Tongue (tissue), 2 donors: Measurements from ENCODE around the gene ITGA2B. TPM values are rescaled to one million over a fixed set of nuclear protein-coding genes. Genes with fewer than 3 reads are reported as not detected.
"Not testable (repeated sequence)": the region's sequence is repeated elsewhere in the genome, so short reads cannot be mapped to it uniquely, and the experiment has no call there.

Source experiments
- DNase-seq: peaks from one replicate; pipeline ENCODE4 v3.0.0-alpha.2; 2015
- total RNA-seq: library from RNA; depleted of rRNA; stranded (reverse); fragments of >200 nt; gene quantifications from one replicate; pipeline ENCODE4 v1.2.3, GENCODE V29; 2014

The ITGA2B gene
- total RNA-seq, 1 donor from 2014 or later, result 3.8 TPM

DNA sequence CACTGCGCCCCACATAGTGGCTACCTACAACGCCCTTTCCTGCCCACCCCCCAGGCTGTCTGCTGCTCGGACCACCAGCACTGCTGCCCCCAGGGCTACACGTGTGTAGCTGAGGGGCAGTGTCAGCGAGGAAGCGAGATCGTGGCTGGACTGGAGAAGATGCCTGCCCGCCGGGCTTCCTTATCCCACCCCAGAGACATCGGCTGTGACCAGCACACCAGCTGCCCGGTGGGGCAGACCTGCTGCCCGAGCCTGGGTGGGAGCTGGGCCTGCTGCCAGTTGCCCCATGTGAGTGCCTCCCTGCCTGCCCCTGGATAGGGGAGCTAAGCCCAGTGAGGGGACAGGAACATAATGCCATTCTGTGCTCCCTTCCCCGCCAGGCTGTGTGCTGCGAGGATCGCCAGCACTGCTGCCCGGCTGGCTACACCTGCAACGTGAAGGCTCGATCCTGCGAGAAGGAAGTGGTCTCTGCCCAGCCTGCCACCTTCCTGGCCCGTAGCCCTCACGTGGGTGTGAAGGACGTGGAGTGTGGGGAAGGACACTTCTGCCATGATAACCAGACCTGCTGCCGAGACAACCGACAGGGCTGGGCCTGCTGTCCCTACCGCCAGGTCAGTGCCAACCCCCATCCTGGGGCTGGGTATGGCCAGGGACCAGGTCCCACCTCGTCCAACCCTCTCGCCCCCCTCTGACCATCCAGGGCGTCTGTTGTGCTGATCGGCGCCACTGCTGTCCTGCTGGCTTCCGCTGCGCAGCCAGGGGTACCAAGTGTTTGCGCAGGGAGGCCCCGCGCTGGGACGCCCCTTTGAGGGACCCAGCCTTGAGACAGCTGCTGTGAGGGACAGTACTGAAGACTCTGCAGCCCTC, 37.3 kb downstream of the ITGA2B start:
- DNase-seq, result peak; percentile 10

DNA sequence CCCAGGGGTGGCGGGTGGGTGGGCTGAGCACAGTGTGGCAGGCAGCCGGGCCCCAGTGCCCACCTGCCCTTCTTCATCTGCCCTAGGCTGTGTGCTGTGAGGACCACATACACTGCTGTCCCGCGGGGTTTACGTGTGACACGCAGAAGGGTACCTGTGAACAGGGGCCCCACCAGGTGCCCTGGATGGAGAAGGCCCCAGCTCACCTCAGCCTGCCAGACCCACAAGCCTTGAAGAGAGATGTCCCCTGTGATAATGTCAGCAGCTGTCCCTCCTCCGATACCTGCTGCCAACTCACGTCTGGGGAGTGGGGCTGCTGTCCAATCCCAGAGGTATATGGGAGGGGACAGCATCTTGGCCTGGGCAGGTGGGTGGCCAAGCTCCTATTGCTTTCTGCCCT, 38.0 kb downstream of the ITGA2B start:
- no peak for DNase-seq

DNA sequence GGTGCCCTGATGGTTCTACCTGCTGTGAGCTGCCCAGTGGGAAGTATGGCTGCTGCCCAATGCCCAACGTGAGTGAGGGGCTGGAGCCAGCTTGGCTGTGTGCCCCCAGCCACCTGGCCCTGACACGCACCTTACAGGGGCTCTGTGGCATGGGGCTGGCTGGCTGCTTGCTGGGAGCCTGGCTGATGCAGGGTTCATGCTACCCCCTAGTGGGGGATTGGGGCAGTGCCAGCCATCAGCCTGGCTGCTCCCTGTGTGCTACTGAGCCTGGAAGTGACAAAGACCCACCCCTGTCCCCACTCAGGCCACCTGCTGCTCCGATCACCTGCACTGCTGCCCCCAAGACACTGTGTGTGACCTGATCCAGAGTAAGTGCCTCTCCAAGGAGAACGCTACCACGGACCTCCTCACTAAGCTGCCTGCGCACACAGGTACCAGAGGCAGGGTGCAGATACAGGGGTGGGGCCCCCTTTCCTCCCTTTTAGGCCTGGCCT, 38.7 kb downstream of the ITGA2B start:
- DNase-seq, result peak; percentile 79

DNA sequence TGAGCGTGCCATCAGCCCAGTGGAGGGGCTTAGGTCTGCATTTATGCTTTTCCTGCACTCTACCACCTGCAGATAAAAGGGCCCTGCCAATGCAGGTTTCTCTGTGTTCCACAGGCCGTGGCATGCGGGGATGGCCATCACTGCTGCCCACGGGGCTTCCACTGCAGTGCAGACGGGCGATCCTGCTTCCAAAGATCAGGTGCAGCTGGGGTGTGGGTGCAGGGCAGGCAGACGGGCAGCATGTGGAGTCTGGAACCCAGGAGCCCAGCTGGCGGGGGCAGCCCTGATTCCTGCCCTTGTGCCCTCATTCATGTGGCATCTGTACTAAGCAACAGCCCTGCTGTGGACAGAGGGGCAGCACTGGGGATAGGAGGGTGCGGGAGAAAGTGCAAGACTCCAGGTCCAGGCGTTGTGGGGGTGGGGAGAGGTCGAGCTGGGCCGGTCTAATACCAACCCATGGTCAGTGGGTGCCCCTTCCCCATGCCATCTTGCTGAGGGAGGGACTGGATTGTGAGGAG, 39.8 kb downstream of the ITGA2B start:
- no peak for DNase-seq

- no peak for DNase-seq
Observed at GRCh38 chr17:44348988-44349364, 40.5 kb downstream of the ITGA2B start.

- no peak for DNase-seq
Observed at GRCh38 chr17:44348234-44348987, 41.0 kb downstream of the ITGA2B start.

- not testable (repeated sequence) for DNase-seq
Observed at GRCh38 chr17:44347206-44348055, 42.0 kb downstream of the ITGA2B start.

GRCh38 chr17:44346064-44346844, 43.2 kb downstream of the ITGA2B start:
- no peak for DNase-seq

DNA sequence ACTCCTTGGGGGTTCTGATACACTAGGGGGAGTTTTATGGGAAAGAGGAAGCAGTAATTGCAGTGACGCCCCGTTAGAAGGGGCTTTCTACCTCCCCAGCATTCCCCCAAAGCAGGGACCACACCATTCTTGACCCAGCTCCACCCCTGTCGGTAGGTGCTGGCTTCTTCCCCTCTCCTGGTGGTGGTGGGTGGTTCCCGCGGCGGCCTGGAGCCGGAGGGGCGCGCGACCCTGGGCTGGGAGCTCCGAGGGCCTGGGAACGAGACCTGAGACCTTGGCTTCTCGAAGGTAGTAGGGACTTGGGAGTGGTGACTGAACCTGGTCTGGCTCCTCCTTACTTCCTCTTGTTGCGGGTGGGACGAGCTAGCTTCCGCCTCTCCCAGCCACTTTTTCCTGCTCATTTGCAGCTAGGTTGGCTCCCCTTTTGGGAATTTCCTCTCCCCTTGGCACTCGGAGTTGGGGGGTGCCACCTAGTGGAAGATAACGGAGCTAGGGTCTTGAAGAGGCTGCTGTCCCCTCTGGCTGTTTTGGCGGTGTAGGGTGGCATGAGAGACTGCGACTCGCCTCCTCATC, 43.9 kb downstream of the ITGA2B start:
- DNase-seq, result peak; percentile 83

DNA sequence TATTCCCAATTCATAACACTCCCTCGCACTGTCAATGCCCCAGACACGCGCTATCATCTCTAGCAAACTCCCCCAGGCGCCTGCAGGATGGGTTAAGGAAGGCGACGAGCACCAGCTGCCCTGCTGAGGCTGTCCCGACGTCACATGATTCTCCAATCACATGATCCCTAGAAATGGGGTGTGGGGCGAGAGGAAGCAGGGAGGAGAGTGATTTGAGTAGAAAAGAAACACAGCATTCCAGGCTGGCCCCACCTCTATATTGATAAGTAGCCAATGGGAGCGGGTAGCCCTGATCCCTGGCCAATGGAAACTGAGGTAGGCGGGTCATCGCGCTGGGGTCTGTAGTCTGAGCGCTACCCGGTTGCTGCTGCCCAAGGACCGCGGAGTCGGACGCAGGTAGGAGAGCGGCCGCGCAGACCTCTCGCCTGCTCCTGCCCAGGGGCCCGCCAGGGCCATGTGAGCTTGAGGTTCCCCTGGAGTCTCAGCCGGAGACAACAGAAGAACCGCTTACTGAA, 44.5 kb downstream of the ITGA2B start, which contains the start of gene GRN:
Gene GRN, plus strand, starts transcription at position 364 of the 515 bp plus-strand sequence. CDS start 3,863 bp downstream, outside the sequence.
- DNase-seq, result peak; percentile 100

- no peak for DNase-seq
Observed at GRCh38 chr17:44343510-44344209, 45.8 kb downstream of the ITGA2B start.

GRCh38 chr17:44340553-44340952, 48.9 kb downstream of the ITGA2B start:
- peak; percentile 43 for DNase-seq

DNA sequence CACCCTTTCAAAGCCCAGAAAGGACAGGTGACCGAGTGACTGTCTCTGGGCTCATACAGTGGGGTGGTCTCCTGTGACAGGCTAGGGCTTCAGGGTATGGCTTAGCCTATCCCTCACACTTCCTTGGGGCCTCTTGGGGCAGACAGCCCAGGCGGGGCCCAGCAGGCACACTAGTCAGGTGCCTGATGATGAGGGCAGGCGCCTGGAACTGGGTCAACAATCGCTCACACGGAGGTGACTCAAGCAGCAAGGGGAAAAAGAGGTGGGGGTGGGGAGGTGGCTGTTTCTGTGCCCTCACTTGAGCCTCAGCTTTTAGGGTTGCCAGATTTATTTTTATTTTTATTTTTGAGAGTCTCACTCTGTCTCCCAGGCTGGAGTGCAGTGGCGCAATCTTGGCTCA, 50.7 kb downstream of the ITGA2B start:
- no peak for DNase-seq

DNA sequence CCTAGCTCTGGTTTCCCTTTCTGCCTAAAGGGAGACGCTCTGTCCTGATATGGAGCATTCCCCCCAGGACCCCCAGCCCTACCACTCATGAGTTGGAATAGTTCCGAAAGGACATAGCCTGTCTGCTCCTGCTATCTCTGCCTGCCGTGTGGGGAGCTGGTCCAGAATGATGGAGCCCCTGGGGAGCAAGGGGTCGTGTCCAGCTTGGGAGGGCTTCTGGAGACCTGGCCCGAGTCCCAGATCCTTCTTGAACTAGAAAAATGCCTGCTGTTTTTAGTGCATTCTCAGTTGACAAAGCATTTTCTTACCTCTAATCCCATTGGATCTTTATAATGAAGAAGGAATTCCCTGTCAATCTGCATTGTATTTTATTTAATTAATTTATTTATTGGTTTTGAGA, 53.5 kb downstream of the ITGA2B start:
- no peak for DNase-seq

GRCh38 chr17:44335564-44335963, 53.9 kb downstream of the ITGA2B start:
- no peak for DNase-seq

DNA sequence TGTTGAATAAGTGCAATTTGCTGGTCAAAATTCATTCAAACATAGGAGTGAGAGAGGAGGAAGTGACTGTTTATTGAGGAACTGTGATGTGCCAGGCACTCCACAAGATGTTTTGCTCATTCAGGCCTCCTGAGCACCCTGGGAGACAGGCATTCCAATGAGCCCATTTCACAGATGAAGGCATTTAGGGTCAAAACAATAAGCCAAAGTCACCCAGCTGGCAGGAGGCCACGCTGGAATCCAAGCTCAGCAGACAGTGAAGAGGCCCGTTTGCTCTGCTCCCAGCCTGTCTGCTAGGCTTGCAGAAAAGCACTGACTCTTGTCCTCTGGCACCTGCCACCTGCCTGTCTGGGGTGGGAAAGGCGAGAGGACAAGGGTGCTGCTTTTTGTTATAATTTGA, 54.7 kb downstream of the ITGA2B start:
- DNase-seq, result no peak

- DNase-seq, result no peak
Observed at GRCh38 chr17:44334315-44334714, 55.1 kb downstream of the ITGA2B start.

DNA sequence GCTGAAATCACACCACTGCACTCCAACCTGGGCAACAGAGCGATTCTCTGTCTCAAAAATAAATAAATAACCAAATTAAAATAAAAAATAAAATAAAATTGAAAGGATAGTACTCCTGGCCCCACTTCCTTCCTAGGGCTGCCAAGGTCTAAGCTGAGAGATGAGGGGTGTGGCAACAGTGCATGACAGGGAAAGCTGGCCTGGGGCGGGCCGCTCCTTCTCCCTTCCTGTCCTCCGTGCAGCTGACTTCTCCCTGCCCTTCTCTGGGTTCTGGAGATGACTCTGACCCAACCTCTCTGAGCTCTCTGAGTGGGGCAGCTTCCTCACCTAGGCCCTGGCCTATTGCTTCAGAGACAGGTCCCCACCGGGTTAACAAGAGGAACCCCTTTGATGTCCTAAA, 56.1 kb downstream of the ITGA2B start:
- DNase-seq, result no peak

- DNase-seq, result peak; percentile 91
Observed at GRCh38 chr17:44331249-44331760, 58.1 kb downstream of the ITGA2B start.

DNA sequence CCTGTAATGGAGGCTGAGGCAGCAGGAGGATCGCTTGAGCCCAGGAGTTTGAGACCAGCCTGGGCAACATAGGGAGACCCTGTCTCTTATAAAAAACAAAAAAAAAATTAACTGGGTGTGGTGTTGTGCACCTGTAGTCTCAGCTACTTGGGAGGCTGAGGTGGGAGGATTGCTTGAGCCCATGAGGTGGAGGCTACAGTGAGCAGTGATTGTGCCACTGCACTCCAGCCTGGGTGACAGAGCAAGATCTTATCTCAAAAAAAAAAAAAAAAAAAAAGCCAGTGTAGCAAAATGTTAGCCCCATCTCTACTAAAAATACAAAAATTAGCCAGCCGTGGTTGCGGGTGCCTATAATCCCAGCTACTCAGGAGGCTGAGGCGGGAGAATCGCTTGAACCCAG, 59.2 kb downstream of the ITGA2B start:
- not testable (repeated sequence) for DNase-seq
